Measurements from ENCODE around the gene ZNF205.

ZNF205 gene

GRCh38 chr16:3094289-3095027 is 17.9 kb upstream of the ZNF205 start:
- Histone ChIP-seq H3K9me3 (ENCODE audit: control insufficient read depth, insufficient read depth, low read depth, low read length) (no peaks in the 10 kb centered on the region), H3K27ac (ENCODE audit: extremely low read depth, low read depth, low read length) (no peak overlapping the region), H3K36me3 (ENCODE audit: control insufficient read depth in 2 of 2, insufficient read depth in 1 of 2, low read length in 2 of 2) (no peaks in the 10 kb centered on the region), H3K4me1 (ENCODE audit: control insufficient read depth, insufficient read depth, low read length) (no peaks in the 10 kb centered on the region), H3K4me3 (ENCODE audit: low read depth, low read length) (no peak overlapping the region)
- TF ChIP-seq ZNF654 (tag by site-specific recombination; IDR thresholded peaks at IDR 0.05; ENCODE audit: low read depth) (peak; percentile 46), ZNF114 (tag by site-specific recombination; IDR thresholded peaks at IDR 0.05) (no peak), CTCF (tag by site-specific recombination; IDR thresholded peaks at IDR 0.05) (0 out of 2 replicates have a peak, but pooled peaks have one; percentile 23)
- POLR2A ChIA-PET: interaction anchor here (0.7 to 1.2 kb wide), 2 partner anchors 35 to 728 kb away, joined by 3 read pairs; no protein-coding TSS in a partner anchor
- CTCF ChIA-PET: interaction anchor here (0.6 to 2.4 kb wide), 7 partner anchors 17 to 1004 kb away, joined by 3 to 8 read pairs (median 4); no protein-coding TSS in a partner anchor

- ChIA-PET POLR2A (no interaction called here), CTCF (interaction anchor here (0.7 to 3.8 kb wide), 10 partner anchors 8 to 68 kb away, joined by 3 to 38 read pairs (median 4); no protein-coding TSS in a partner anchor)
- Histone ChIP-seq H3K4me1 (ENCODE audit: control insufficient read depth, insufficient read depth, low read length) (peaks cover 3% of the 10 kb centered on the region), H3K27ac (ENCODE audit: extremely low read depth, low read depth, low read length) (no peak overlapping the region), H3K4me3 (ENCODE audit: low read depth, low read length) (no peak overlapping the region), H3K36me3 (ENCODE audit: control insufficient read depth in 2 of 2, insufficient read depth in 1 of 2, low read length in 2 of 2) (no peaks in the 10 kb centered on the region), H3K9me3 (ENCODE audit: control insufficient read depth, insufficient read depth, low read depth, low read length) (no peaks in the 10 kb centered on the region)
- TF ChIP-seq ZNF335 (tag by site-specific recombination; conservative IDR thresholded peaks at IDR 0.05) (0 out of 2 replicates have a peak, but pooled peaks have one; percentile 14), ZNF362 (tag by site-specific recombination; IDR thresholded peaks at IDR 0.05) (peak; percentile 59; the same call in 1 of the 2 replicates), GFI1B (tag by site-specific recombination; IDR thresholded peaks at IDR 0.05) (no peak), ZBTB6 (tag by site-specific recombination; IDR thresholded peaks at IDR 0.05) (0 out of 2 replicates have a peak, but pooled peaks have one; percentile 3), ZNF677 (tag by site-specific recombination; IDR thresholded peaks at IDR 0.05) (no peak)
Measured at GRCh38 chr16:3095869-3096268, 16.5 kb upstream of the ZNF205 start.

GRCh38 chr16:3096362-3096761 is 16.0 kb upstream of the ZNF205 start:
- 0 out of 2 replicates have a peak, but pooled peaks have one; percentile 49 for TF ChIP-seq REST (tag by site-specific recombination; IDR thresholded peaks at IDR 0.05)
- TF ChIP-seq SP2 (tag by site-specific recombination; IDR thresholded peaks at IDR 0.05): no peak
- no peak for TF ChIP-seq INSM2 (tag by site-specific recombination; IDR thresholded peaks at IDR 0.05)
- no peak for TF ChIP-seq ZNF626 (tag by site-specific recombination; IDR thresholded peaks at IDR 0.05)
- TF ChIP-seq ZNF837 (tag by site-specific recombination; IDR thresholded peaks at IDR 0.05): no peak
- TF ChIP-seq ZNF140 (tag by site-specific recombination; IDR thresholded peaks at IDR 0.05): no peak
- peaks cover 3% of the 10 kb centered on the region for H3K4me1 ChIP-seq (ENCODE audit: control insufficient read depth, insufficient read depth, low read length)
- no peak overlapping the region for H3K4me3 ChIP-seq (ENCODE audit: low read depth, low read length)
- CTCF ChIA-PET: interaction anchor here (0.7 to 3.8 kb wide), 8 partner anchors 9 to 726 kb away, joined by 3 to 38 read pairs (median 4); no protein-coding TSS in a partner anchor
- no peaks in the 10 kb centered on the region for H3K9me3 ChIP-seq (ENCODE audit: control insufficient read depth, insufficient read depth, low read depth, low read length)
- POLR2A ChIA-PET: interaction anchor here (1.0 kb wide), 1 partner anchor 13 kb away, joined by 4 read pairs; no protein-coding TSS in a partner anchor
- no peak overlapping the region for H3K27ac ChIP-seq (ENCODE audit: extremely low read depth, low read depth, low read length)
- no peaks in the 10 kb centered on the region for H3K36me3 ChIP-seq (ENCODE audit: control insufficient read depth in 2 of 2, insufficient read depth in 1 of 2, low read length in 2 of 2)
